Epithelial cell of esophagus (primary cell): ENCODE results near the gene SSR1.
"Not testable (repeated sequence)": the region's sequence is repeated elsewhere in the genome, so short reads cannot be mapped to it uniquely, and the experiment has no call there.

ENCODE experiments used
- DNase-seq: peaks from one replicate; pipeline ENCODE4 v3.0.0; 2010; ENCODE audit warnings: low read depth
- H3K4me3 ChIP-seq: 2 replicates; pipeline ENCODE4 v1.5.1; 2011; ENCODE audit warnings: mild to moderate bottlenecking, low read length, control low read depth
- CTCF ChIP-seq: IDR thresholded peaks from 2 replicates; pipeline ENCODE4 v1.5.1; 2011; ENCODE audit warnings: low read depth, mild to moderate bottlenecking, low read length, control low read depth, inconsistent platforms; ENCODE audit not compliant: insufficient read depth; ENCODE audit errors: missing control alignments

SSR1 gene

DNA sequence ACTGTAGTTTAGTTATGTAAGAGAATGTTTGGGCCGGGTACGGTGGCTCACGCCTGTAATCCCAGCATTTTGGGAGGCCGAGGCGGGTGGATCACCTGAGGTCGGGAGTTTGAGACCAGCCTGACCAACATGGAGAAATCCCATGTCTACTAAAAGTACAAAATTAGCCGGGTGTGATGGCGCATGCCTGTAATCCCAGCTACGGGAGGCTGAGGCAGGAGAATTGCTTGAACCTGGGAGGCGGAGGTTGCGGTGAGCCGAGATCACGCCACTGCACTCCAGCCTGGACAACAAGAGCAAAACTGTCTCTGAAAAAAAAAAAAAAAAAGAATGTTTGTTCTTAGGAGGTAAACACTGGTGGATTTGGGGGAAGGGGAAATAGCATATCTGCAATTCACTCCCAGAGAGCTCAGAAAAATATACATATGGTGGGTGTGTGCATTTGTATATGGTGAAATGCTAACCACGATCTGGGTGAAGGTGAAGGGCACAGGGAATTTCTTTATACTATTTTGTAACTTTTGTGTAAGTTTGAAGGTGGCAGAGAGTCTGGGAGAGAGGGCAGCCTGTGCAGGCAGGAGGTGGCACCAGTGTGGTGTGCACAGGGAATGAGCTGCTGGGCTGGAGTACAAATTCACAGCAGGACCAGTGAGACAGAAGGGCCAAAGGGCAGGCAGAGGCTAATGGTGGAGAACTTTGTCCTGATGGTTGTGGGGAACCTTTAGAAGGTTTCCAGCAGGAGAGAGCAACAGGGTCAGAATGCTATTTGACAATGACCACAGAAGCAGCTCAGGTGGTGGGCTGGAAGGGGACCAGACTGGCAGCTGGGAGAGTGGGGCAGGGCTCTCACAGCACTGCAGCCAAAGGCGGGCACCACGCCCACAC is 42.4 kb downstream of the SSR1 start:
- TF ChIP-seq CTCF: no peak
- H3K4me3 ChIP-seq: no peak overlapping the region
- no peak for DNase-seq

- no peak for TF ChIP-seq CTCF
- no peak for DNase-seq
- no peak overlapping the region for H3K4me3 ChIP-seq
Measured at GRCh38 chr6:7269816-7270215, 43.2 kb downstream of the SSR1 start.

GRCh38 chr6:7268816-7269555 is 44.0 kb downstream of the SSR1 start:
- no peak for DNase-seq
- TF ChIP-seq CTCF: no peak
- H3K4me3 ChIP-seq: no peak overlapping the region

- TF ChIP-seq CTCF: no peak
- no peak for DNase-seq
- H3K4me3 ChIP-seq: no peak overlapping the region
Measured at GRCh38 chr6:7268362-7268761, 44.6 kb downstream of the SSR1 start.

DNA sequence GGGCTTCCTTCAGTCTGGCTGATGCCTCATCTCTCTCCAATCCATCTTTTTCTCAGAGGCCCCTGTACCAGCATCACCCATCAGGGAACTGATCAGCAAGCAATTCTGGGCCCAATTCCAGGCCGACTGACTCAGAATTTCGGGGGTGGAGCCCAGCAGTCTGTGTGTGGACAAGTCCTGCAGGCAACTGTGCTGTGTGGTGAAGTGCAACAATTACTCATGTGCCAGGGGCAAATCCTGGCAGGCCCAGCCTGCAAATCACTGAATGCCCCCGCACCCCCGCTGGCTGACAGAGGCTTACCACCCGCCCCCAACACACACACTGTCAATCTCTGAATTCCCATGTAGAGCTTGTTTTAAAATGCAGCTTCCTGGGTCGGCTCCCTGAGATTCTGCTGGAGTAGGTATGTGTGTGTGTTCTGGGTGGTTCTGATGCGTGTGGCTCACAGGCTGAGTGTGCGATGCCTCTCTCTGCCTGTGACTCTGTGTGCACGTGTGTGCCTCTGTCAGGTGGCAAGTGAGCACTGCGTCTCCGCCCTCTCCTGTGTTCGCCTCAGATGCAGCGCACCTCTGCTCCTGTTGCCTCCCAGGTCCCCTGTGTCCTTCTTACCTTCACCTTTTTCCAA is 45.4 kb downstream of the SSR1 start:
- DNase-seq: peak; percentile 100
- TF ChIP-seq CTCF: no peak
- H3K4me3 ChIP-seq: peak overlapping the region; percentile 4

GRCh38 chr6:7267071-7267465 is 45.9 kb downstream of the SSR1 start:
- DNase-seq: no peak

GRCh38 chr6:7265385-7265726 is 47.6 kb downstream of the SSR1 start:
- not testable (repeated sequence) for H3K4me3 ChIP-seq, DNase-seq

More at GRCh38 chr6:7267071-7267465, 45.9 kb downstream of the SSR1 start:
- TF ChIP-seq CTCF: no peak
- H3K4me3 ChIP-seq: no peak overlapping the region
